Measurements from ENCODE around the gene HEG1. TPM values are rescaled to one million over a fixed set of nuclear protein-coding genes. Genes with fewer than 3 reads are reported as not detected.

Gene HEG1
- total RNA-seq, 1 experiment from 2014 or later, result 21.6 TPM

GRCh38 chr3:124920718-124921117, 135.1 kb downstream of the HEG1 start:
- H3K4me3 ChIP-seq, result no peak overlapping the region
- DNase-seq (ENCODE audit: low read depth in 1 of 2, low spot score in 2 of 2), result no peak
- no peaks in the 10 kb centered on the region for H3K36me3 ChIP-seq
- no peaks in the 10 kb centered on the region for H3K9me3 ChIP-seq (replicated peaks)
- no peaks in the 10 kb centered on the region for H3K27me3 ChIP-seq (replicated peaks)
- peaks cover 7% of the 10 kb centered on the region for H3K4me1 ChIP-seq (replicated peaks)
- no peak overlapping the region for H3K27ac ChIP-seq

GRCh38 chr3:124919756-124920155, 136.0 kb downstream of the HEG1 start:
- DNase-seq (ENCODE audit: low read depth in 1 of 2, low spot score in 2 of 2), result peak in 1 of 2 experiments; percentile 8
- Histone ChIP-seq H3K27ac (no peak overlapping the region), H3K36me3 (no peaks in the 10 kb centered on the region), H3K4me3 (no peak overlapping the region), H3K27me3 (replicated peaks) (no peaks in the 10 kb centered on the region), H3K4me1 (replicated peaks) (peaks cover 7% of the 10 kb centered on the region), H3K9me3 (replicated peaks) (no peaks in the 10 kb centered on the region)

- Histone ChIP-seq H3K27me3 (replicated peaks) (no peaks in the 10 kb centered on the region), H3K4me1 (replicated peaks) (peaks cover 7% of the 10 kb centered on the region), H3K36me3 (no peaks in the 10 kb centered on the region), H3K4me3 (no peak overlapping the region), H3K27ac (no peak overlapping the region), H3K9me3 (replicated peaks) (no peaks in the 10 kb centered on the region)
- DNase-seq (ENCODE audit: low read depth in 1 of 2, low spot score in 2 of 2), result no peak
Observed at GRCh38 chr3:124918524-124918923, 137.3 kb downstream of the HEG1 start.

- no peak overlapping the region for H3K27ac ChIP-seq
- no peak overlapping the region for H3K4me3 ChIP-seq
- DNase-seq (ENCODE audit: low read depth in 1 of 2, low spot score in 2 of 2), result no peak
- H3K36me3 ChIP-seq, result no peaks in the 10 kb centered on the region
- H3K27me3 ChIP-seq (replicated peaks), result no peaks in the 10 kb centered on the region
- H3K9me3 ChIP-seq (replicated peaks), result no peaks in the 10 kb centered on the region
- peaks cover 7% of the 10 kb centered on the region for H3K4me1 ChIP-seq (replicated peaks)
Observed at GRCh38 chr3:124916837-124917409, 138.9 kb downstream of the HEG1 start.

Other genes starting within 250 kb of the HEG1 start
- 84.6 and 140 TPM in 2 replicates for gene ITGB5, start 168.6 kb downstream of the HEG1 start, total RNA-seq (2014; rRNA removed; shearing (Covaris generic))
- not detected in 2 replicates for gene MUC13, start 121.2 kb downstream of the HEG1 start, total RNA-seq (2014; rRNA removed; shearing (Covaris generic))
- 6.3 and 12.4 TPM in 2 replicates for gene SLC12A8, start 156.8 kb upstream of the HEG1 start, total RNA-seq (2014; rRNA removed; shearing (Covaris generic))

Measured in SJSA1 (cell line).